B cell (primary cell): Measurements from ENCODE around the gene PARVA. TPM values are rescaled to one million over a fixed set of nuclear protein-coding genes. Genes with fewer than 3 reads are reported as not detected.

Source experiments
- ATAC-seq: fragments of 200-7000 bp; cut with Tn5 transposase; one replicate; pipeline ENCODE4 v1.10.0; 2021; ENCODE audit warnings: low read depth, mild to moderate bottlenecking, moderate number of reproducible peaks, moderate library complexity
- CTCF ChIA-PET: fragments of 350-600 bp; sonication (Branson Sonifier 250); formaldehyde crosslinking; loops from one replicate; lab custom pipeline; 2021; ENCODE audit warnings: antibody characterized with exemption, inconsistent platforms; lab: Charles Lee
- POLR2A ChIA-PET: fragments of 350-600 bp; sonication (Branson Sonifier 250); formaldehyde crosslinking; loops from one replicate; lab custom pipeline; 2021; ENCODE audit warnings: antibody characterized with exemption; lab: Charles Lee
- DNase-seq: peaks from one replicate; pipeline ENCODE4 v3.0.0; 2013
- H2AFZ ChIP-seq: 2 replicates; pipeline ENCODE4 v1.6.1; 2012; ENCODE audit warnings: mild to moderate bottlenecking, low read depth, low read length; ENCODE audit not compliant: insufficient read depth, poor library complexity, severe bottlenecking
- H3K27ac ChIP-seq, 2 donors: 1 replicate in 1 of 2; 2 replicates in 1 of 2; pipeline ENCODE4 v1.5.1; 2012 to 2013; ENCODE audit warnings: low read length in 2 of 2, mild to moderate bottlenecking in 2 of 2, moderate library complexity in 1 of 2
- H3K27me3 ChIP-seq, 4 experiments: fragments of 200-600 bp in 1 of 4; sonication (generic) in 1 of 4; replicated peaks in 1 of 4; 1 replicate in 2 of 4; 2 replicates in 2 of 4; pipeline versions ENCODE4 v1.6.1 to v1.7.0; 2013 to 2016; ENCODE audit warnings: low read length in 3 of 4, mild to moderate bottlenecking in 2 of 4, mixed read lengths in 1 of 4, moderate library complexity in 1 of 4; ENCODE audit not compliant: insufficient read depth in 4 of 4, control insufficient read depth in 3 of 4; ENCODE audit errors: control extremely low read depth in 1 of 4
- H3K36me3 ChIP-seq, 2 experiments: replicated peaks in 1 of 2; 1 replicate in 1 of 2; 2 replicates in 1 of 2; pipeline versions ENCODE4 v1.6.1 to v1.7.1; 2013; ENCODE audit warnings: low read length in 1 of 2; ENCODE audit not compliant: insufficient read depth in 2 of 2, control insufficient read depth in 1 of 2; ENCODE audit errors: control extremely low read depth in 1 of 2, extremely low read depth in 1 of 2
- H3K4me1 ChIP-seq, 2 donors: fragments of 200-600 bp in 1 of 2; sonication (generic) in 1 of 2; 1 replicate in 1 of 2; 2 replicates in 1 of 2; pipeline versions ENCODE4 v1.5.1 to v1.6.1; 2013 to 2017; ENCODE audit warnings: low read length in 2 of 2; ENCODE audit not compliant: control insufficient read depth in 2 of 2, insufficient read depth in 2 of 2
- H3K4me2 ChIP-seq: replicated peaks from 2 replicates; pipeline ENCODE3; 2012; ENCODE audit warnings: mild to moderate bottlenecking, low read depth, low read length; ENCODE audit not compliant: poor library complexity, severe bottlenecking
- H3K4me3 ChIP-seq, 5 experiments: fragments of 200-600 bp in 1 of 5; sonication (generic) in 1 of 5; 1 replicate in 3 of 5; 2 replicates in 2 of 5; pipeline versions ENCODE4 v1.5.1 to v1.7.0; 2011 to 2016; ENCODE audit warnings: low read length in 4 of 5, mild to moderate bottlenecking in 4 of 5, low read depth in 2 of 5, control low read depth in 1 of 5, moderate library complexity in 1 of 5; ENCODE audit not compliant: insufficient read depth in 1 of 5; ENCODE audit errors: control extremely low read depth in 1 of 5, extremely low read depth in 1 of 5
- H3K79me2 ChIP-seq: fragments of 200-600 bp; sonication (generic); one replicate; pipeline ENCODE4 v1.6.0; 2016; ENCODE audit warnings: low read length; ENCODE audit not compliant: control insufficient read depth, insufficient read depth
- H3K9ac ChIP-seq: fragments of 200-600 bp; sonication (generic); 2 replicates; pipeline ENCODE4 v1.6.1; 2017; ENCODE audit warnings: mild to moderate bottlenecking, low read length, moderate library complexity
- H3K9me3 ChIP-seq, 3 donors: one replicate each; pipeline versions ENCODE4 v1.6.1 to v1.7.1; 2013; ENCODE audit warnings: low read length in 2 of 3; ENCODE audit not compliant: control insufficient read depth in 2 of 3, insufficient read depth in 1 of 3; ENCODE audit errors: control extremely low read depth in 1 of 3
- H4K20me1 ChIP-seq: 2 replicates; pipeline ENCODE4 v1.6.0; 2012; ENCODE audit warnings: mild to moderate bottlenecking, low read length; ENCODE audit not compliant: insufficient read depth, control insufficient read depth, poor library complexity, severe bottlenecking
- H3K27ac Mint-ChIP-seq: one replicate; pipeline ENCODE4 v1.8.0; 2021; ENCODE audit warnings: mixed read lengths
- H3K27me3 Mint-ChIP-seq: one replicate; pipeline ENCODE4 v1.8.0; 2021; ENCODE audit warnings: mixed read lengths
- H3K4me1 Mint-ChIP-seq: one replicate; pipeline ENCODE4 v1.8.0; 2021; ENCODE audit warnings: mixed read lengths
- H3K4me3 Mint-ChIP-seq: one replicate; pipeline ENCODE4 v1.8.0; 2021; ENCODE audit warnings: mixed read lengths
- H3K9me3 Mint-ChIP-seq: one replicate; pipeline ENCODE4 v1.8.0; 2022; ENCODE audit warnings: mixed read lengths; ENCODE audit not compliant: insufficient read depth
- EZH2 ChIP-seq: IDR thresholded peaks from 2 replicates; pipeline ENCODE4 v1.6.1; 2012; ENCODE audit warnings: borderline replicate concordance, low read depth, mild to moderate bottlenecking, moderate library complexity, low read length; ENCODE audit not compliant: insufficient read depth, poor library complexity, severe bottlenecking
- WGBS: methylation state at CpG from one replicate; pipeline ENCODE4 v1.1.5; 2013; ENCODE audit warnings: missing lambda C conversion rate; ENCODE audit not compliant: insufficient coverage; 5-methylcytosine and 5-hydroxymethylcytosine counted together
- intact Hi-C: fragments of 100-400 bp; cut with micrococcal nuclease; formaldehyde crosslinking; loops from one replicate; pipeline ENCODE4 v1.10.0; 2022
- polyA plus RNA-seq: library from polyadenylated mRNA; depleted of rRNA; stranded (reverse); fragments of >200 nt; gene quantifications from 2 replicates; pipeline ENCODE4 v1.2.3, GENCODE V29; 2012
- total RNA-seq, 2 donors: library from RNA; stranded (reverse); fragments of 120-200 nt in 1 of 2; gene quantifications; 1 replicate in 1 of 2; 2 replicates in 1 of 2; pipeline versions ENCODE4 v1.2.3 to v1.2.4, GENCODE V29; 2013 to 2022
- TF ChIP-seq, protein P1 (sequence below): fragments of 200-600 bp; IDR thresholded peaks from one replicate; pipeline ENCODE4 v1.8.0; 2022; ENCODE audit warnings: antibody characterized with exemption, mild to moderate bottlenecking

The PARVA gene
- total and polyA plus RNA-seq, 2 donors (not counting 1 experiment from before 2014, with no cell fraction given): not detected

- Histone ChIP-seq H3K27me3 (no peaks in the 10 kb centered on the region), H3K9me3 (peaks cover 0 to 1% (median 0%) of the 10 kb centered on the region in 3 donors), H3K9ac (no peak overlapping the region), H3K36me3 (no peaks in the 10 kb centered on the region), H3K27ac (no peak overlapping the region), H2AFZ (no peak overlapping the region), H4K20me1 (no peaks in the 10 kb centered on the region), H3K4me3 (no peak overlapping the region), H3K79me2 (no peaks in the 10 kb centered on the region), H3K4me2 (no peak overlapping the region), H3K4me1 (no peaks in the 10 kb centered on the region)
- TF ChIP-seq, protein P1, sequence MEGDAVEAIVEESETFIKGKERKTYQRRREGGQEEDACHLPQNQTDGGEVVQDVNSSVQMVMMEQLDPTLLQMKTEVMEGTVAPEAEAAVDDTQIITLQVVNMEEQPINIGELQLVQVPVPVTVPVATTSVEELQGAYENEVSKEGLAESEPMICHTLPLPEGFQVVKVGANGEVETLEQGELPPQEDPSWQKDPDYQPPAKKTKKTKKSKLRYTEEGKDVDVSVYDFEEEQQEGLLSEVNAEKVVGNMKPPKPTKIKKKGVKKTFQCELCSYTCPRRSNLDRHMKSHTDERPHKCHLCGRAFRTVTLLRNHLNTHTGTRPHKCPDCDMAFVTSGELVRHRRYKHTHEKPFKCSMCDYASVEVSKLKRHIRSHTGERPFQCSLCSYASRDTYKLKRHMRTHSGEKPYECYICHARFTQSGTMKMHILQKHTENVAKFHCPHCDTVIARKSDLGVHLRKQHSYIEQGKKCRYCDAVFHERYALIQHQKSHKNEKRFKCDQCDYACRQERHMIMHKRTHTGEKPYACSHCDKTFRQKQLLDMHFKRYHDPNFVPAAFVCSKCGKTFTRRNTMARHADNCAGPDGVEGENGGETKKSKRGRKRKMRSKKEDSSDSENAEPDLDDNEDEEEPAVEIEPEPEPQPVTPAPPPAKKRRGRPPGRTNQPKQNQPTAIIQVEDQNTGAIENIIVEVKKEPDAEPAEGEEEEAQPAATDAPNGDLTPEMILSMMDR: no peak
- TF ChIP-seq EZH2: no peak
- POLR2A ChIA-PET: no interaction called here
- ATAC-seq (no peak), DNase-seq (no peak)
- no peaks in the 10 kb centered on the region for H3K27me3 Mint-ChIP-seq
- WGBS: 75% methylated on average over 2 of the region's 2 CpGs
- H3K4me1 Mint-ChIP-seq: no peaks in the 10 kb centered on the region
- no peaks in the 10 kb centered on the region for H3K9me3 Mint-ChIP-seq
- intact Hi-C loops: no loop called here
- H3K27ac Mint-ChIP-seq: no peak overlapping the region
- no peak overlapping the region for H3K4me3 Mint-ChIP-seq
- CTCF ChIA-PET: no interaction called here
Measured at GRCh38 chr11:12560861-12561260, 183.5 kb downstream of the PARVA start.

- Histone ChIP-seq H3K36me3 (no peaks in the 10 kb centered on the region), H3K27ac (no peak overlapping the region), H3K9ac (no peak overlapping the region), H3K9me3 (peaks cover 0 to 1% (median 0%) of the 10 kb centered on the region in 3 donors), H4K20me1 (no peaks in the 10 kb centered on the region), H3K79me2 (no peaks in the 10 kb centered on the region), H3K27me3 (no peaks in the 10 kb centered on the region), H3K4me3 (no peak overlapping the region), H3K4me2 (no peak overlapping the region), H3K4me1 (no peaks in the 10 kb centered on the region), H2AFZ (no peak overlapping the region)
- ATAC-seq (no peak), DNase-seq (no peak)
- H3K4me3 Mint-ChIP-seq: no peak overlapping the region
- POLR2A ChIA-PET: no interaction called here
- CTCF ChIA-PET: no interaction called here
- no peak overlapping the region for H3K27ac Mint-ChIP-seq
- H3K9me3 Mint-ChIP-seq: no peaks in the 10 kb centered on the region
- no peak for TF ChIP-seq EZH2
- TF ChIP-seq, protein P1: no peak
- H3K4me1 Mint-ChIP-seq: no peaks in the 10 kb centered on the region
- intact Hi-C loops: no loop called here
- H3K27me3 Mint-ChIP-seq: no peaks in the 10 kb centered on the region
Measured at GRCh38 chr11:12564012-12564411, 186.6 kb downstream of the PARVA start.
